Measurements from ENCODE around the gene DNAJB7.

The DNAJB7 gene

GRCh38 chr22:40867109-40867508 is 5.2 kb upstream of the DNAJB7 start:
- H2AFZ ChIP-seq (ENCODE audit: low read depth) = no peak overlapping the region
- no peak overlapping the region for H3K4me2 ChIP-seq
- TF ChIP-seq, protein P1, sequence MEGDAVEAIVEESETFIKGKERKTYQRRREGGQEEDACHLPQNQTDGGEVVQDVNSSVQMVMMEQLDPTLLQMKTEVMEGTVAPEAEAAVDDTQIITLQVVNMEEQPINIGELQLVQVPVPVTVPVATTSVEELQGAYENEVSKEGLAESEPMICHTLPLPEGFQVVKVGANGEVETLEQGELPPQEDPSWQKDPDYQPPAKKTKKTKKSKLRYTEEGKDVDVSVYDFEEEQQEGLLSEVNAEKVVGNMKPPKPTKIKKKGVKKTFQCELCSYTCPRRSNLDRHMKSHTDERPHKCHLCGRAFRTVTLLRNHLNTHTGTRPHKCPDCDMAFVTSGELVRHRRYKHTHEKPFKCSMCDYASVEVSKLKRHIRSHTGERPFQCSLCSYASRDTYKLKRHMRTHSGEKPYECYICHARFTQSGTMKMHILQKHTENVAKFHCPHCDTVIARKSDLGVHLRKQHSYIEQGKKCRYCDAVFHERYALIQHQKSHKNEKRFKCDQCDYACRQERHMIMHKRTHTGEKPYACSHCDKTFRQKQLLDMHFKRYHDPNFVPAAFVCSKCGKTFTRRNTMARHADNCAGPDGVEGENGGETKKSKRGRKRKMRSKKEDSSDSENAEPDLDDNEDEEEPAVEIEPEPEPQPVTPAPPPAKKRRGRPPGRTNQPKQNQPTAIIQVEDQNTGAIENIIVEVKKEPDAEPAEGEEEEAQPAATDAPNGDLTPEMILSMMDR (conservative IDR thresholded peaks at IDR 0.05; ENCODE audit: low read depth, low read length) = no peak
- no peaks in the 10 kb centered on the region for H3K4me1 ChIP-seq (ENCODE audit: low read depth, poor library complexity, severe bottlenecking)
- H3K4me3 ChIP-seq (IDR thresholded peaks at IDR 0.05; ENCODE audit: insufficient read depth, low read depth, low read length) = no peak overlapping the region
- H3K27ac ChIP-seq = no peak overlapping the region
- H3K27me3 ChIP-seq (ENCODE audit: insufficient read depth, low read depth) = no peaks in the 10 kb centered on the region
- H4K20me1 ChIP-seq (ENCODE audit: insufficient read depth) = no peaks in the 10 kb centered on the region
- H3K36me3 ChIP-seq (ENCODE audit: insufficient read depth) = no peaks in the 10 kb centered on the region
- H3K79me2 ChIP-seq (ENCODE audit: insufficient read depth, low read depth) = peaks cover 16% of the 10 kb centered on the region; the same call in 1 of the 2 replicates
- no peak overlapping the region for H3K9ac ChIP-seq

DNA sequence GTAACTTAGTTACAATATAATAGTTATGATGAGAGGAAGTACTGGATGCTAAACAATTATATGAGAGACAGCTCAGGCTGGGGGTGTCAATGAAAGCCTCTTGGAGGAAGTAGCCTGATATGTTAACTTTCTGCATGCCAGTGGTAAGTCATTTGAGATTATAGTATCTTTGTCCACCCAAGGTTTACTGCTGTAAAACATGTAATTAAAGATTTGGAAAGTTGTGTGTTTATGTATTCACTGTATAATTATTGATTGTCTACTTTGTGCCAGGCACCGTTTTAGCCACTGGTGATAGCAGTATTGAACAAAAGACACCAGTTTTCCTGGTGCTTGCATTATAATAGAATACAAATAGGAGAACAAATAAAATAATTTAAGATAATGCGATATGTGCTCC is 624 bp upstream of the DNAJB7 start:
- Histone ChIP-seq H3K27ac (no peak overlapping the region), H3K36me3 (ENCODE audit: insufficient read depth) (no peaks in the 10 kb centered on the region), H3K4me1 (ENCODE audit: low read depth, poor library complexity, severe bottlenecking) (peaks cover 14% of the 10 kb centered on the region), H3K4me3 (IDR thresholded peaks at IDR 0.05; ENCODE audit: insufficient read depth, low read depth, low read length) (no peak overlapping the region), H3K27me3 (ENCODE audit: insufficient read depth, low read depth) (no peaks in the 10 kb centered on the region), H3K9ac (no peak overlapping the region), H3K4me2 (no peak overlapping the region), H2AFZ (ENCODE audit: low read depth) (no peak overlapping the region), H4K20me1 (ENCODE audit: insufficient read depth) (no peaks in the 10 kb centered on the region), H3K79me2 (ENCODE audit: insufficient read depth, low read depth) (peaks cover 46% of the 10 kb centered on the region)
- TF ChIP-seq, protein P1 (conservative IDR thresholded peaks at IDR 0.05; ENCODE audit: low read depth, low read length) = no peak

DNA sequence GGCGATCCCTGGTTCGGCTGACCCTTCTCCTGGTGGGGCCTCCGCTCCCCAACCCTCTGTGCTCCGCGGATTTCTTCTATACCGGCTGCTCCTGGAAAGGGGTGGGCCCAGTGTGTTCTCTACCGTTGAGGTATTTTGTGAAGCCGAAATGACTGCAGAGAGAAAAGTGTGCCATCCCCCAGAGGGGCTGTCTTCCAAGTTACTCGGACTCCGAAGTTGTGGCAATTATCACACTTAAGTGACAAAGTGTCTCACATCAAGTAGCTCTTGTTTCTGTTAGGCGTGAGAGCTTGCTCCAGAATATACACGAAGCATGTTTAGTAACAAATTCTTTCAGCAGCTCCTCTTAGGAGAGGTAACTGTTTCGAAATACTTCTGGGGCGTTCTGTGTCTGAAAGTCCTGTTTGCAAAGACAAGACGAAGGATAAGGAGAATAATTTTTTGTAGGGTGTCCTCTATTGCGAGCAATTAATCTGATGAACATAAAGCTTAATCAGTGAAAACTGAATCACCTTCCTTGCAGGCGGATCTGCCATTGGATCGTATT is 4.5 kb downstream of the DNAJB7 start:
- Histone ChIP-seq H3K4me1 (ENCODE audit: low read depth, poor library complexity, severe bottlenecking) (peaks cover 44% of the 10 kb centered on the region), H3K27me3 (ENCODE audit: insufficient read depth, low read depth) (no peaks in the 10 kb centered on the region), H4K20me1 (ENCODE audit: insufficient read depth) (peaks cover 10% of the 10 kb centered on the region), H3K79me2 (ENCODE audit: insufficient read depth, low read depth) (peaks cover 77% of the 10 kb centered on the region), H3K4me2 (peak overlapping the region; percentile 91), H3K27ac (peak overlapping the region; percentile 85), H3K9ac (peak overlapping the region; percentile 84), H3K36me3 (ENCODE audit: insufficient read depth) (no peaks in the 10 kb centered on the region), H2AFZ (ENCODE audit: low read depth) (peak overlapping the region; percentile 52; the same call in 1 of the 2 replicates), H3K4me3 (IDR thresholded peaks at IDR 0.05; ENCODE audit: insufficient read depth, low read depth, low read length) (no peak overlapping the region)
- TF ChIP-seq, protein P1 (conservative IDR thresholded peaks at IDR 0.05; ENCODE audit: low read depth, low read length) = no peak

DNA sequence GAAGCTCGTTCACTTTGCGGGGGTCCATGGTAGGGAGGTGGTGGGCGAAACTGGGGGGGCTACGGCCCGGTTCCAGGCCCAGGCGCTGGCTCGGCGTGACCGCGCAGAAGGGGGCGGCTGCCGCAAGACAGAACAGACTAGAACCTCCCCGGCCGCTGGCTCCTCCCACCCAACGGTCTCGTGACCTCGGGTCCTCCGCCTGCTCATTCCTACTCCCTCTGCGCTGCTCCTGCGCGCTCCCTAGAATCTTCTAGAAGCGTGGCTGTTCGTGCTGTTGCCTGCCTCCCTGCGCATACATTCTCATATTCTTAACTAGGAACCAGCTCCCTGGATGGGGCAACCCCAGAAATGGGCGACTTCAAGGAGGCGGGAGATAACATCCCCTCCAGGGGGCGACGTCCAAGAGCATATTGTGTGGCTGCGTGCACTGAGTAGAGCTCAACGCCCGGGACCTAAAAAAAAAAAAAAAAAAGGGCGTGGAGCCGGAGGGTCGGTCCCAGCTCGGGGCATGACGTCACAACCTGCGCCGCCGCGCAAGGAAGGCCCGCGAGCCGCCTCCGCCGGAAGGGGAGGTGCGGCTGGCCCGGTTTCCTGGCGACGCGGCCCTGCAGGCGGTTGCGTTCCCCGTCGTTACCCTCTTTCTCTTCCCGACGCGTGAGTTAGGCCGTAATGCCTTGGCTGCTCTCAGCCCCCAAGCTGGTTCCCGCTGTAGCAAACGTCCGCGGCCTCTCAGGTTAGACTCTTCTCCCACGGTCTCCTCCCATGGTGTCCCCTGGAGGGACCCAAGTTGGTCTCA is 5.2 kb downstream of the DNAJB7 start, which contains the start of the genes ST13 and XPNPEP3:
Gene ST13 (minus strand): TSS at position 127 of the 796 bp plus-strand sequence. CDS start 99 bp downstream, at position 28.
Gene XPNPEP3 (plus strand): TSS at position 636 of the 796 bp plus-strand sequence. CDS start 34 bp downstream, at position 670.
- H3K36me3 ChIP-seq (ENCODE audit: insufficient read depth) = no peaks in the 10 kb centered on the region
- peak within 1 kb of the TSS; percentile 85 for H3K27ac ChIP-seq
- peak within 1 kb of the TSS; percentile 52 for H2AFZ ChIP-seq (ENCODE audit: low read depth)
- peaks cover 83% of the 10 kb centered on the region for H3K79me2 ChIP-seq (ENCODE audit: insufficient read depth, low read depth)
- peak within 1 kb of the TSS; percentile 84 for H3K9ac ChIP-seq
- peaks cover 14% of the 10 kb centered on the region for H4K20me1 ChIP-seq (ENCODE audit: insufficient read depth)
- H3K4me3 ChIP-seq (IDR thresholded peaks at IDR 0.05; ENCODE audit: insufficient read depth, low read depth, low read length) = no peak within 1 kb of the TSS
- H3K27me3 ChIP-seq (ENCODE audit: insufficient read depth, low read depth) = no peaks in the 10 kb centered on the region
- H3K4me1 ChIP-seq (ENCODE audit: low read depth, poor library complexity, severe bottlenecking) = peaks cover 48% of the 10 kb centered on the region
- peak within 1 kb of the TSS; percentile 98 for H3K4me2 ChIP-seq
- TF ChIP-seq, protein P1 (conservative IDR thresholded peaks at IDR 0.05; ENCODE audit: low read depth, low read length) = 0 out of 2 replicates have a peak, but pooled peaks have one; percentile 8
